Measurements from ENCODE around the gene CD276. TPM values are rescaled to one million over a fixed set of nuclear protein-coding genes. Genes with fewer than 3 reads are reported as not detected.
"Not testable (repeated sequence)": the region's sequence is repeated elsewhere in the genome, so short reads cannot be mapped to it uniquely, and the experiment has no call there.

CD276 gene
- 35.6 TPM for total RNA-seq
- long read RNA-seq, transcript CD276-202 (10 exons, 3,469 nt): major isoform, 18 of 29 reads
- long read RNA-seq, partial matches to known transcripts: 4 of 29 reads
- long read RNA-seq, other reads (novel, unspliced or antisense): 7 of 29 reads

DNA sequence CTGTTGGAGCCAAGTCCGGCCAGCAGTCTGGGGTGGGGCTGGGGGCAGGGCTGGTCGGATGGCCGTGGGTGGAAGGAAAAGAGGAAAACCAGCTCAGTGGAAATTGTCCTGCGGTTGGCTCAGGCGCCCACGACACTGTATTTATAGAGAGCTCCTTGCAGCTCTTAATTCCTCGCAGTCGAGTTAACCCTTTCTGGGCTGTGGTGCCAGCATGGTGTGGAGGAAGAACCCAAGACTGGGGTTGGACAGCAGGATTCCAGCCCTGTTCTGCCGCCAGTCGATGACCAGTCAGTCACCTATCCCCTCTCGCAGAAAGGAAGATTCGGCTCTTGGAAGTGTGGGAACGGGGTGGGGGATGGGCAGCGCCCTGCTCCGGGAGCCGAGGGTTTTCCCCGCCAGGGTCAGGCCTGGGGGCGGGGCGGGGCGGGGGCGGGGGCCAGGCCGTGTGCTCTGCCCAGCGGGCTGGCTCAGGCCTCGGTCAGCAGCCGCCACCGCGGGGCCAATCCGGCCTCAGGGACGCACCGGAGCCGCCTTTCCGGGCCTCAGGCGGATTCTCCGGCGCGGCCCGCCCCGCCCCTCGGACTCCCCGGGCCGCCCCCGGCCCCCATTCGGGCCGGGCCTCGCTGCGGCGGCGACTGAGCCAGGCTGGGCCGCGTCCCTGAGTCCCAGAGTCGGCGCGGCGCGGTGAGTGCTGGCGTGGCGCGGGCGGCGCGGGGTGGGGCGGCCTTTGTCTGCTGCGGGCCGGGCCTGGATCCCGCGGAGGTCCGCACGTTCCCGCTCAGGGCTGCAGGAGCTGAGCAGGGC lies at the start of gene CD276:
Gene CD276, plus strand, starts transcription at position 607 of the 804 bp plus-strand sequence. CDS start 15,257 bp downstream, outside the sequence.
- DNase-seq (ENCODE audit: missing footprints) (peak; percentile 90), ATAC-seq (peak; percentile 91)
- intact Hi-C loops (cut with DNase I): loop anchor here (5.0 kb wide), 1 partner anchor 47 kb away; no protein-coding TSS in a partner anchor

GRCh38 chr15:73637527-73637926 lies 46.7 kb upstream of the CD276 start:
- intact Hi-C loops (cut with DNase I): loop anchor here (5.0 to 10.0 kb wide), 5 partner anchors 45 to 395 kb away; partner anchors contain the start of genes CD276 and HCN4
- no peak for DNase-seq (ENCODE audit: missing footprints)
- ATAC-seq: no peak

DNA sequence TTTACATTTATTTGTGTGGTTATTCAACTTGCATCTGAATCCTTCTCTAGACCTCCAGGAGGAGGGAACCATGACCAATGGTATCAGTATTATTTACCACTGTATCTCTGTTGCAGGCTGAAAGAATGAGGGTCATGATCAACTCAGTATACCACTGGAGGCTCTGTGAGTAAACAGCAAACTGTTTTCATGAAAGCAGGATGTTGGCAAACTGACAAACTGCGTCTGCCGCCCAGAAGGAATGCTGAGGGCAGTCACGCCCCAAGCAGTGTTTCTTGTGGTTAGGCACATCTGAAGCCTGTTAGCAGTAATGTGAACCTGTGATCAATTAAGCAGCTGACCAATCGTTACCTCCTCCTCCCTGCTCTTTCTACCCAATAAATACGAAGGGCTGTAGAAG lies 44.7 kb upstream of the CD276 start:
- intact Hi-C loops (cut with DNase I): loop anchor here (5.0 to 10.0 kb wide), 5 partner anchors 43 to 397 kb away; partner anchors contain the start of genes CD276 and HCN4
- ATAC-seq; DNase-seq (ENCODE audit: missing footprints): not testable (repeated sequence)

GRCh38 chr15:73647259-73648013 lies 36.7 kb upstream of the CD276 start:
- intact Hi-C loops (cut with DNase I): no loop called here
- ATAC-seq: no peak
- DNase-seq (ENCODE audit: missing footprints): no peak

DNA sequence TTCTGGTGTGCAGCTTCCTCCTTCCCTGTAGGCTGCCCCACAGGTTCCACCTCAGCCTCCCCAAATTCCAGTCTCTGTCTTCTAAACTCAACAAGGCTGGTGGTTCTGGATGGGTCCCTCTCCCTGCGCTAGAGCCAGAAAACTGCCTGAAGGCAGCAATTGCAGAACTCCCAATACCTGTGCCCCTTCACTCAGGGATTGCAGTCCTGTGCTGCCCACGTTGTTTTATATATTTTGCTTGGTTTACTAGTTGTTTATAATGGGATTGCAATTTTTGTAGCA lies 36.2 kb upstream of the CD276 start:
- no peak for ATAC-seq

GRCh38 chr15:73650416-73651126 lies 33.6 kb upstream of the CD276 start:
- intact Hi-C loops (cut with DNase I): no loop called here
- no peak for DNase-seq (ENCODE audit: missing footprints)
- no peak for ATAC-seq

More for the DNA sequence above, 36.2 kb upstream of the CD276 start:
- DNase-seq (ENCODE audit: missing footprints): no peak
- intact Hi-C loops (cut with DNase I): no loop called here

GRCh38 chr15:73654659-73655058 lies 29.5 kb upstream of the CD276 start:
- intact Hi-C loops (cut with DNase I): no loop called here
- ATAC-seq (no peak), DNase-seq (ENCODE audit: missing footprints) (no peak)

GRCh38 chr15:73655724-73656123 lies 28.5 kb upstream of the CD276 start:
- intact Hi-C loops (cut with DNase I): no loop called here
- ATAC-seq: no peak
- no peak for DNase-seq (ENCODE audit: missing footprints)

DNA sequence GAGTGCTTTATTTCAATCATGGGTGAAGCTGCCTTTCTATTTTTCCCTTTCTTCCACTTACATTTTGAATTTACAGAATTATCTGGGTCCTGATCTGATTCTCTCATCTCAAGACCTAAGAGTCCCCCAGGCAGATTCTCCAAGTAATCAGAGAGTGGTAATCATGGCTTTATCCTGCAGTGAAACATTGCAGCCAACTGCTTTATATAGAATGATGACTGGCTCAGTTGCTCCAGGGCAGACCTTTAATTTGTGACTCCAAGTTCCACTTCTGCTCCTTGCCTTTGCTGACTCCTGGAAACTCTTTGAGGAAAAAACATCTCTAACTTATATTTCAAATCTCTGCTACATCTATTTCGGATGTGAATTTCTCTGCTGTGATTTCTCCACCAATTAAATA lies 25.5 kb upstream of the CD276 start:
- ATAC-seq: no peak
- no peak for DNase-seq (ENCODE audit: missing footprints)
- intact Hi-C loops (cut with DNase I): no loop called here

- intact Hi-C loops (cut with DNase I): no loop called here
Observed at GRCh38 chr15:73660455-73660854, 23.7 kb upstream of the CD276 start.

GRCh38 chr15:73674587-73674986 lies 9.6 kb upstream of the CD276 start:
- ATAC-seq (no peak), DNase-seq (ENCODE audit: missing footprints) (no peak)
- intact Hi-C loops (cut with DNase I): no loop called here

More at GRCh38 chr15:73660455-73660854, 23.7 kb upstream of the CD276 start:
- DNase-seq (ENCODE audit: missing footprints) (no peak), ATAC-seq (no peak)

- DNase-seq (ENCODE audit: missing footprints) (no peak), ATAC-seq (peak; percentile 76)
- intact Hi-C loops (cut with DNase I): loop anchor here (1.0 kb wide), 1 partner anchor 23 kb away; no protein-coding TSS in a partner anchor
Observed at GRCh38 chr15:73677146-73677607, 7.0 kb upstream of the CD276 start.

DNA sequence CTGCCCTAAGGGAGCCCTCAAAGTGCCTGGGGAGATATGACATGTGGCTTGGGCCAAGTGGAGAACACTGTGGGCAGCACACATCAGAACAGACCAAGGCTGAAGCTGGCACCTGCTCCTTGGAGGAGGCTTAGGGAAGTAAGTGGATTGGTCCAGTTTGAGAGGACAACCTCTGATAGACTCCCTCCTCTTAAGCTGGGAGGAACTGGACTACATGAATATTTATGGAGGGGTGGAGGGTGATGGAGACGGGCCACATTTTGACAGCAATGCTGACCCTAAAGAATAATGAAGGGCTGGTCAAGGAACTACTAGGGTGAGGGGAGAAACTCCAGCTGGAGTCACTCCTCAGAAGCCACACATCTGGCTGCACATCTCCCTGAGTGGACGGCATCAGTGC lies 6.5 kb upstream of the CD276 start:
- no peak for DNase-seq (ENCODE audit: missing footprints)
- no peak for ATAC-seq
- intact Hi-C loops (cut with DNase I): loop anchor here (1.0 kb wide), 1 partner anchor 23 kb away; no protein-coding TSS in a partner anchor

GRCh38 chr15:73678498-73678897 lies 5.7 kb upstream of the CD276 start:
- ATAC-seq (no peak), DNase-seq (ENCODE audit: missing footprints) (no peak)
- intact Hi-C loops (cut with DNase I): no loop called here

- ATAC-seq (no peak), DNase-seq (ENCODE audit: missing footprints) (no peak)
- intact Hi-C loops (cut with DNase I): no loop called here
Observed at GRCh38 chr15:73679180-73679579, 5.0 kb upstream of the CD276 start.

GRCh38 chr15:73679964-73680363 lies 4.2 kb upstream of the CD276 start:
- ATAC-seq: no peak
- no peak for DNase-seq (ENCODE audit: missing footprints)
- intact Hi-C loops (cut with DNase I): loop anchor here (5.0 kb wide), 1 partner anchor 43 kb away; no protein-coding TSS in a partner anchor

- no peak for ATAC-seq
- no peak for DNase-seq (ENCODE audit: missing footprints)
- intact Hi-C loops (cut with DNase I): loop anchor here (5.0 kb wide), 1 partner anchor 43 kb away; no protein-coding TSS in a partner anchor
Observed at GRCh38 chr15:73680549-73680948, 3.6 kb upstream of the CD276 start.

DNA sequence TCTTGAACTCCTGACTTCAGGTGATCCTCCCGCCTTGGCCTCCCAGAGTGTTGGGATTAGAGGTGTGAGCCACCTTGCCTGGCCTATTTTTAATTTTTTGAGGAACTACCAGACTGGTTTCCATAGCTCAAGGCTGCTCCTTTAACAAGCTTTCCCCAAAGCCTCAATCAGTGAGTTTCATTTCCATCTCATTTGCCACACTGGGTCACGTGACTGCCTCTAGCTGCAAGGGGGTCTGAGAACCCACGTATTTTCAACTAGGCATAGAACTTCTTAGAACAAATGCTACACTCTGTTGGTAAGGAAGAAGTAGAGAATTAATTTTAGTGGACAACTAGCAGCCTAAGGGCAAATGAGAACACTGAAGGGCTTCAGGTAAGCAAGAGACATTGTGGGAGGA lies 3.1 kb upstream of the CD276 start:
- ATAC-seq: no peak
- no peak for DNase-seq (ENCODE audit: missing footprints)
- intact Hi-C loops (cut with DNase I): loop anchor here (5.0 kb wide), 1 partner anchor 44 kb away; no protein-coding TSS in a partner anchor
